Fibroblast of pulmonary artery (primary cell): ENCODE results near the gene CDCP2.

Experiments
- DNase-seq: peaks from one replicate; pipeline ENCODE4 v3.0.0-alpha.2; 2010; ENCODE audit warnings: low read depth
- H3K4me3 ChIP-seq: replicated peaks from 2 replicates; pipeline ENCODE4 v1.5.1; 2011; ENCODE audit warnings: low read depth, mild to moderate bottlenecking, control low read depth, low read length, moderate library complexity
- CTCF ChIP-seq: IDR thresholded peaks from 2 replicates; pipeline ENCODE4 v1.5.1; 2011; ENCODE audit warnings: mild to moderate bottlenecking, control low read depth, low read length, inconsistent platforms; ENCODE audit errors: missing control alignments

CDCP2 gene

GRCh38 chr1:54152696-54153095, at the start of gene CDCP2:
Gene CDCP2 (minus strand): TSS chr1:54153000. CDS start chr1:54152922, 78 bp downstream.
- TF ChIP-seq CTCF, result no peak
- H3K4me3 ChIP-seq, result no peak within 1 kb of the TSS
- DNase-seq, result no peak

- TF ChIP-seq CTCF, result no peak
- no peak for DNase-seq
- H3K4me3 ChIP-seq, result peak overlapping the region; percentile 97
Measured at GRCh38 chr1:54200519-54200997, 47.8 kb upstream of the CDCP2 start.

GRCh38 chr1:54199765-54200518, 47.1 kb upstream of the CDCP2 start, which contains the start of the genes CYB5RL and MRPL37:
Gene CYB5RL (minus strand): TSS chr1:54200030. CDS start chr1:54195616, 4,414 bp downstream.
Gene MRPL37 (plus strand): TSS chr1:54200167. CDS start chr1:54200244, 77 bp downstream.
- TF ChIP-seq CTCF, result no peak
- DNase-seq, result peak; percentile 98
- peak within 1 kb of the TSS; percentile 97 for H3K4me3 ChIP-seq

- H3K4me3 ChIP-seq, result peak overlapping the region; percentile 97
- no peak for TF ChIP-seq CTCF
- DNase-seq, result no peak
Measured at GRCh38 chr1:54199151-54199764, 46.5 kb upstream of the CDCP2 start.

GRCh38 chr1:54193453-54193852, 40.7 kb upstream of the CDCP2 start:
- TF ChIP-seq CTCF, result no peak
- H3K4me3 ChIP-seq, result no peak overlapping the region
- no peak for DNase-seq

- no peak for TF ChIP-seq CTCF
- no peak overlapping the region for H3K4me3 ChIP-seq
- DNase-seq, result no peak
Measured at GRCh38 chr1:54191525-54191924, 38.7 kb upstream of the CDCP2 start.

- no peak for DNase-seq
- TF ChIP-seq CTCF, result no peak
- no peak overlapping the region for H3K4me3 ChIP-seq
Measured at GRCh38 chr1:54190526-54190925, 37.7 kb upstream of the CDCP2 start.
